Fibroblast of villous mesenchyme (primary cell): ENCODE measurements around the gene ST6GALNAC4. TPM values are rescaled to one million over a fixed set of nuclear protein-coding genes. Genes with fewer than 3 reads are reported as not detected.

Experiments used
- DNase-seq: peaks from one replicate; pipeline ENCODE4 v3.0.0-alpha.2; 2010; ENCODE audit warnings: low read depth
- H3K4me3 ChIP-seq: 2 replicates; pipeline ENCODE4 v1.5.1; 2011; ENCODE audit warnings: low read depth, mild to moderate bottlenecking, low read length
- CTCF ChIP-seq: IDR thresholded peaks from 2 replicates; pipeline ENCODE4 v1.5.1; 2012; ENCODE audit warnings: low read depth, mild to moderate bottlenecking, low read length; ENCODE audit not compliant: insufficient read depth
- total RNA-seq: library from RNA; depleted of rRNA; stranded (reverse); fragments of >200 nt; gene quantifications from 2 replicates; pipeline ENCODE4 v1.2.3, GENCODE V29; 2012

The ST6GALNAC4 gene
- total RNA-seq, 1 donor: 34.1 TPM

- peak overlapping the region; percentile 82 for H3K4me3 ChIP-seq
- DNase-seq: no peak
- no peak for TF ChIP-seq CTCF
Observed at GRCh38 chr9:127937056-127937387, 20.2 kb upstream of the ST6GALNAC4 start.

DNA sequence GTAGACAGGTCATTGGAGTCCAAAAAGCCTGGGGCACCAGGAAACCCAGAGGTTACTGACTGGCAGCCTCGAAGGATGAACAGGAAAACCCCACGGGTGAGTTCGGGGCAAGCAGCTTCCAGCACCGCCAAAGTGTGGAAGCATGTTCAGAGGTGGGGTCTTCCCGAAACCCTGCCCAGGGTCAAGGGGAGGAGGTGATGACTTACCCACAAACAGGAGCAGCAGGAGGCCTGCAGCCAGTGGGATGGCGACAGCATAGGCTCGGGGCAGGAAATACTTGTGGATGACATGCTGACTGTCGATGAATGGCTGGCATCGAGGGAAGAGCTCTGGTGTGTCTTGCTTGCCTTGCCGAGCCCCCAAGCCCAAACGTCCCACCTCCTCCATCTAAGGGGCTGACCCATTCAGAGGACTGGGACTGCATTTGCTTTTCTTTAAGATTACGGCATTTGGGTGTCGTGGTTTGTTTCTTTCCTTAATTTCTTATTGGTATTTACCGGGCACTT, 19.6 kb upstream of the ST6GALNAC4 start:
- TF ChIP-seq CTCF: no peak
- no peak for DNase-seq
- H3K4me3 ChIP-seq: peak overlapping the region; percentile 82

DNA sequence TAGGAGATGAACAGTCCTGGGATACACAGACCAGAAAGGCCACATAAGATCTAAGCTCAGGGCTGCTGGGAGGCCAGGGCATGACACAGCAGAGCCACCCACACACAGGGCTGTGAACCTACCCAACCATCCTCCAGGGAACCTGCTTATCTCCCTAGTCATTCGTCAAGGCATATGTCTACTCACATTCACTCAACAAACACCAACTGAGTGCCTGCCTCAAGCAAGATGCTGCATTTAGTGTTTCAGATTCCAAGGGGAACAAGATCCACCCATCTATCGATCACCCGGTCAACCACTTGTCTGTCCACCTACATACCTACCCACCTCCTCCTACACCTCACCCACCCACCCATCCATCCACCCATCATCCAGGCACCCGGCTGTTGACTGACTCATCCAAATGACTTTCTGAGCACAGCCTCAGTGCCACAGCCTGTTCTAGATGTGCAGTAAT, 19.0 kb upstream of the ST6GALNAC4 start:
- H3K4me3 ChIP-seq: peak overlapping the region; percentile 82
- TF ChIP-seq CTCF: no peak
- DNase-seq: no peak

DNA sequence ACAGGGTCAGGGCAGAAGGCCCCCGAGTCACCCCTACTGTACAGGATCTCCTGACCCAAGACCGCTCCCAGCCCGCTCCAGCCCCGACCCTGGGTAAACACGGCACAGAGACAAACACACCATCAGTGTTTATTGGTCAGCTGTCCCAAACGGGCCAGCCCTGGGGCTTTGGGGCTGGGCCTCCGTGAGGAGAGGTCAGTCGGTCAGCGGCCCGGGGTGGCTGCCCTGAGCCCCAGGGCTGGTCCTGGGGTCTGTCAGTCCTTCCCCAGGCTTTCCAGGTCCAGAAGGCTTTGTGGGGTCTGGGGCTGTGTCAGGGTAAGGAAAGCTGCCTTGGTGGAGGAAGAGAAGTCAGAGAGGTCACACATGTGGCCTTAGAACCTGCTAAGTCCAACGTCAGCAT, 18.1 kb upstream of the ST6GALNAC4 start:
- TF ChIP-seq CTCF: no peak
- H3K4me3 ChIP-seq: no peak overlapping the region

GRCh38 chr9:127934248-127934647, 17.4 kb upstream of the ST6GALNAC4 start:
- H3K4me3 ChIP-seq: no peak overlapping the region
- no peak for TF ChIP-seq CTCF
- DNase-seq: no peak

More for the DNA sequence above, 18.1 kb upstream of the ST6GALNAC4 start:
- no peak for DNase-seq

GRCh38 chr9:127931092-127931881, 14.4 kb upstream of the ST6GALNAC4 start:
- TF ChIP-seq CTCF: no peak
- peak overlapping the region; percentile 68 for H3K4me3 ChIP-seq
- DNase-seq: peak; percentile 85
